ENCODE results near the gene LRP2.

DNA sequence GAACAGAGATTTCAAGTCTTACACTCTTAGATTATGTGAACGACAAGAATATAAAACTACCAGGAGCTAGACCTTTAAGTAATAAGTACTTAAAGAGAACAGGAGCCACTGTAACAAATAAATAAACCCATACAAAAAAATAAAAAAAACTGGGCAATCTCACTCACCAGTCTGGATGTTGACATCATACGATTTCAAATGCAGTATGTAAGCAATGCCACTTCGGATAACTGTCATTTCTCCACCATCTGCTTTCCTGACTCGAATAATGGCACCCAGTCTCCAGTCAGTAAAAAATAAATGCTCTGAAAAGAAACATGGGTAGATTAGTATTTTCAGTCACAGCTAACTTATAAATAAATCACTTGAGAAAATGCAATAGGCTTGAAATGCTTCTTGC, 115.1 kb downstream of the LRP2 start:
- TF ChIP-seq, protein P1, sequence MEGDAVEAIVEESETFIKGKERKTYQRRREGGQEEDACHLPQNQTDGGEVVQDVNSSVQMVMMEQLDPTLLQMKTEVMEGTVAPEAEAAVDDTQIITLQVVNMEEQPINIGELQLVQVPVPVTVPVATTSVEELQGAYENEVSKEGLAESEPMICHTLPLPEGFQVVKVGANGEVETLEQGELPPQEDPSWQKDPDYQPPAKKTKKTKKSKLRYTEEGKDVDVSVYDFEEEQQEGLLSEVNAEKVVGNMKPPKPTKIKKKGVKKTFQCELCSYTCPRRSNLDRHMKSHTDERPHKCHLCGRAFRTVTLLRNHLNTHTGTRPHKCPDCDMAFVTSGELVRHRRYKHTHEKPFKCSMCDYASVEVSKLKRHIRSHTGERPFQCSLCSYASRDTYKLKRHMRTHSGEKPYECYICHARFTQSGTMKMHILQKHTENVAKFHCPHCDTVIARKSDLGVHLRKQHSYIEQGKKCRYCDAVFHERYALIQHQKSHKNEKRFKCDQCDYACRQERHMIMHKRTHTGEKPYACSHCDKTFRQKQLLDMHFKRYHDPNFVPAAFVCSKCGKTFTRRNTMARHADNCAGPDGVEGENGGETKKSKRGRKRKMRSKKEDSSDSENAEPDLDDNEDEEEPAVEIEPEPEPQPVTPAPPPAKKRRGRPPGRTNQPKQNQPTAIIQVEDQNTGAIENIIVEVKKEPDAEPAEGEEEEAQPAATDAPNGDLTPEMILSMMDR (IDR thresholded peaks at IDR 0.05) = no peak
- TF ChIP-seq POLR2A (IDR thresholded peaks at IDR 0.05) = no peak
- TF ChIP-seq EP300 (IDR thresholded peaks at IDR 0.05) = no peak
- TF ChIP-seq POLR2AphosphoS5 (IDR thresholded peaks at IDR 0.05) = no peak

Data from suprapubic skin (tissue), 4 donors.